Endometrial microvascular endothelial cells (primary cell): Measurements from ENCODE around the gene UBE2E2. TPM values are rescaled to one million over a fixed set of nuclear protein-coding genes. Genes with fewer than 3 reads are reported as not detected.
"Not testable (repeated sequence)": the region's sequence is repeated elsewhere in the genome, so short reads cannot be mapped to it uniquely, and the experiment has no call there.

Experiments
- in situ Hi-C: cut with HindIII; loops from 2 replicates; pipeline ENCODE4 v1.10.0; 2017; ENCODE audit warnings: low sequenced_read_pairs, low pct_unique_long_range_greater_than_20kb; ENCODE audit errors: inconsistent ontology term
- total RNA-seq: library from RNA; depleted of rRNA; stranded (reverse); fragments of >200 nt; gene quantifications from one replicate; pipeline ENCODE4 v1.2.3, GENCODE V29; 2015; ENCODE audit errors: inconsistent ontology term

Gene UBE2E2
- 11.2 TPM for total RNA-seq

DNA sequence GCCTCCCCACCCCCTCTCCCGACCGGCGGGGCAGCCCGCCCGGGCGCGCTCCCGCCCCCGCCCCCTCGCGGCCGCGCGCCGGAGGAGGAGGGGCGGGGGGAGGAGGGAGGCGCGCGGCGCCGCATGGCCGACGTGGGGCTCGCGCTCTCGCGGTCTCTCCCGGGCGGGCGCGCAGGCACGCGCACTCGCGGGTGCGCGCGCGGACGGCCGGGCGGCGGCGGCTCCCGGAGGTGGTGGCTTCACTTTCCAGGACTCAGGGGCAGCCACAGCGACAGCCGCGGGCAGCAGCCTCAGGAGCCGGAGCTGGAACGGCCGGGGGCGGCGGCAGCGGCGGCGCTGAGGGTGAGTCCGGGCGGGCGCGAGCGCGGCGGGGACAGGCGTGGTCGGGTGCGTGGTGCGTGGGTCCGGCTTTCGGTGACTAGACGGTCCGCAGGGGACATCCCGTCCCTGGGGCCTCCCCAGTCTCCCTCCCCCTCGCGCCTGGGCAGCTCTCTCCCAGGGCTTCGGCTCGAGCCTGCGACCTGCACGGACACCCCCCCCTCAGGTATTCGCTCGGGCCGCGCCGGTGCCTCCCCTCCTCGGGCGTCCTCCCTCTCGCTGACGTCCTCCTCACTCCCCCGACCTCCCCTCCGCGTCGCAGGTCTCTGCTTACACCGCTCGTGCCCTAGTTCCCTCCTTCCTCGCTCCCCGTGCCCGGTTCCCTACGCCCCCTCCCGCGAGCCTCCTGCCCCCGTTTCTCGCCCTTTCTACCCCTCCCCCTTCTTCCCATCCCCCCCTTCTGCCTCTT lies at the start of gene UBE2E2:
UBE2E2 (plus strand) TSS at position 407 of the 787 bp plus-strand sequence.
- in situ Hi-C loops, result no loop called here

DNA sequence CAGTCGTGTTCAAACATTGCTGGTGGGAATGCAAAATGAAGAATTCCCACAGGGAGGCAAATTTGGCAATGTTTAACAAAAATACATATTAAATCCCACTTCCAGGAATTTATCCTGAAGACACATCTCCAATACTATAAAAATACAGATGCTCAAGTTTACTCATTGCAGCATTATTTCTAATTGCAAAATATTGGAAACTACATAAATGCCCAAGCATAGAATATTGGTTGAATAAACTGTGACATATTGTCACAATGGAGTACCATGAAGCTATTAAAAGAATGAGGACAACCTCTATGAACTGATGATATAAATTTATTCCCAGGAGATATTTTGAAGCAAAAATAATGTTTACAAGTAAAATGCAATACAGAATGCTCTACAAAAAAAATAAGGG lies 49.7 kb upstream of the UBE2E2 start:
- in situ Hi-C loops, result no loop called here

DNA sequence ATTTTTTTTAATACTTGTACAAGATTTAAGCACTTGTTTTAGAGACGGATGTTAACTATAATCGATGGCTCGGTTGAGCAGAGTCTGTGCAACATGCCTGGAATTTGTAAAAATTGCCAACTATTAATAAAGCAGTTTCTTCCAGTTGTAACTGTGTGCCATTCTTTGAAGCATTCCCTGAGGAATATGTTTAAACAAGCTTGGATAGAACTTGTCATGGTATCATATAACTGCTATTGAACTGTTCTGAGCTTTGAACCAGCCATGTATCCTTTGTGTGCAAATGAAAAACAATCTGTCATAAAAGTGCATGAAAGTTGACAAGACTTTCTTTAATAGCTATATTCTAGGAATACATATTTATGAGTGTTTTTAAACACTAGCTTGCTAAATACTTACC lies 45.8 kb upstream of the UBE2E2 start:
- in situ Hi-C loops, result no loop called here

DNA sequence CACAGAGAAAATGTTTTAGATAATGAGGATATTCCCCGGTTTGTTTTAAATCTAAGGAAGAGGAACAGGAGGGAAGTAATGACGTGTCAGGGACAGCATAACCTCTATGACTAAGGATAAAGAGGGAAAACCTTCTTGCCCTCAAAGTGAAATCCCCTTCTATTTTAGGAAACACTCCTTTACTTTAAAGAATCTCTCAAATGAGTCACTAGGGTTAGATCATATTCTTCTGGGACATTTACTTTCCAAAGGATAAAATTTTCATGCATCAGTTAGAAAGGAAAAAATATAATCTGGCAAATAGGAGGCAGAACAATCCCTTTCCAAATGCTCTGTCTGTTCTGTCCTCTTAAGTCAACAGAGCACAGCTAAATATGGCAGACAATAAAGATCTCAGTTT lies 43.2 kb upstream of the UBE2E2 start:
- in situ Hi-C loops, result no loop called here

DNA sequence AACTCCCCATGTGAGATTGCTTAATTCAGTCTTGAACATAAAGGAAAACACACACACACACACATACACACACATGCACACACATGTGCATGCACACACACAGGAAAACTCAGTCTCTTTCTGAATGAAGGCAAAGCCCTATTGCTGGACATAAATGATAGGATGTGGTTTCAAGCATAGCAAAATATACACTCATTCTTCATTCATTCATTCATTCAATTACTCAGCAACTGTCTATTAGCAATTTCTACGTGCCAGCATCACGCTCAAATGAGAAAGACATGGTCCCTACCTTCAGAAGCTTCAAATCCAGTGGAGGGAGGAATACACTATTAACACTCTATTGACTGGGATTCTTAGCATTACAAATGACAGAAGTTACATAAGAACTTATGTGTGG lies 41.8 kb upstream of the UBE2E2 start:
- in situ Hi-C loops, result no loop called here

DNA sequence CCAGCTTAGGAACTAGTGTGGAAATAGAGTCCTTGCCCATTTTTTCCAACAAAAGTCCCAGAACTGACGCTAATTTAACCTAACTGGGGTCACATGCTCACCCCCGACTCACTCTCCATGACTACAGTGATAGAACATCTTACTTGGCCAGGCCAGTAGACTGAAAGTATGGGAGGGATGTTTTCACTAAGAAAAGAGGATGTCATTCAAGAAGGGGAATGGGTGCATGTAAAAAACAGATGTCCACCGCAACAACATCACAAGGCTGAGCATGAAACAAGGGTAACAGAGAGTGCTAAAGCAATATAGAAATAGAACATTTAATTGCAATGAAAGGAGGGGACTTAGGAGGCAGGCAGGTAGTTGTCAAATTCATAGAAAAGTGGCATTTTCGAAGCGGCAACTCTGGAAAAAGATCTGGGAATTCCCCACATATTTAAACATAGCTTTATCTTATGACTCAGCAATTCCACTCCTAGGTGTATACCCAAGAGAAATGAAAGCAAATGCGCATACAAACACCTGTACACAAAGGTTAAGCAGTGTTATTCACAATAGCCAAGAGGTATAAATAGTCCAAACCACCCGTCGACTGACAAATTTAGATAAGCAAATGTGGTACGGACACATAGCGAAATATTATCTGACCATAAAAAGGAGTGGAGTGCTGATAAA lies 41.1 kb upstream of the UBE2E2 start:
- in situ Hi-C loops, result no loop called here

DNA sequence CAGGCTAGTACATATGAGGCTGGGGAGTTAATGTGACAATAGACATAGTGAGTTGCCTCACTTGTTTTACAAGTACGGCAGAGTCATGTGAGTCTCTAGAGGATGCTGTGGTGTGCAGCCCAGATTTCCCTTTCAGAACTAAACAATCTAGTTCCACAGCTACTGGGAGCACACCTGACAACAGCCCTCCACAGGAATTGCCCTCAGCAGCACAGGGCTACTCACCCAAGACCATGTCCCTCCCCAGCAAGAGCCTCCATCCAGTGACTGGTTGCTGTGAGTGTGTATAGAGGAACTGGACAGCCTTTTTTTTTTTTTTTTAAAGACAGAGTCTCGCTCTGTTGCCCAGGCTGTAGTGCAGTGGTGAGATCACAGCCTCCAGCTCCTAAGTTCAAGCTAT lies 40.2 kb upstream of the UBE2E2 start:
- in situ Hi-C loops, result no loop called here

DNA sequence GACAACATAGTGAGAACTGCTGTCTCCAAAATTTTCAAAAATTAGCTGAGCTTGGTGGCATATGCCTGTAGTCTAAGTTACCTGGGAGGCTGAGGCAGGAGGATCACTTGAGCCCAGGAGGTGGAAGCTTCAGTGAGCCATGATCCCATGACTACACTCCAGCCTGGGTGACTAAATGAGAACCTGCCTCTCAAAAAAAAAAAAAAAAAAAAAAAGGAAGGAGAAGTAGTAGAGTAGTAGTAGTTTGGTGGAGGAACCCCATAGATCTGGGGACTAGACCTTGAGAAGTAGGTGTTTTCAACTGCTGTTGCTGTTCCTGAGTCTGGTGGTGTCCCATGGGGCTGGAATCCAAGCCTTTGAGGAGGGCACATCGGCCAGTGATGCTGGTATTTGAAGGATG lies 38.4 kb upstream of the UBE2E2 start:
- in situ Hi-C loops, result no loop called here

DNA sequence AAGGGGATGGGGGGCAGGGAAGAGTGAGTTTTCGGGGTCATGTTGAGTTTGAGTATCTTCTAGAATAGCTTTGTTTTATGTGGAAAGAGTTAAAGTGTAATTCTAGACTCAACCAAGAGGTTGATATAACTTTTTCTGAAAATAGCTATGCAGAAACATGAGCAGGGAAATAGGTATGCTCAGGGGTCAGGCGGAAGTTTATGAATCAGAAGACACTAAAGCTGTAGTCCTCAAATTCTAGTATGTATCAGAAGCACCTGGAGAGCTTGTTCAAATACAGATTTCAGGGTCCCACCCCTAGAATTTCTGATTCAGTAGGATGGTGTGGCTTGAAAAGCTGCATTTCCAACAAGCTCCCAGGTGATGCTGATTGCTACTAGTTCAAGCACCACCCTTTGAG lies 37.6 kb upstream of the UBE2E2 start:
- in situ Hi-C loops, result no loop called here

DNA sequence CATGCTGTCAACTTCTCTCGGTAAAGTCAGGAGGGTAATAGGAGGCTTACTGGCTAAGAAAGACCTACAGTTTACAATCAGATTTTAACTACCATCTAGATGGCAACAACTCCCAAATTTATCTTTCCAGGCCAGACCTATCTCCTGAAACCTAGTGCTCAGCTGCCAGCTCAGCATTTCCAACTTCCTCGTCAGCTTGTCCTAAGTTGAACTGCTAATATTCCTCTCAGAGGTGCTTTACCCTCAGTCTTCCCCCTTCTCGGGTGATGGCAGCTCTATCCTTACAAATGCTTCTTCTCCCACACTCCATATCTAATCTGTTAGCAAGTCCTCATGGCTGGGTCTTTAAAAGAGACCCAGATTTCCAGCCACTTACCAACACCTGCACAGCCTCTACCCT lies 36.9 kb upstream of the UBE2E2 start:
- in situ Hi-C loops, result no loop called here

DNA sequence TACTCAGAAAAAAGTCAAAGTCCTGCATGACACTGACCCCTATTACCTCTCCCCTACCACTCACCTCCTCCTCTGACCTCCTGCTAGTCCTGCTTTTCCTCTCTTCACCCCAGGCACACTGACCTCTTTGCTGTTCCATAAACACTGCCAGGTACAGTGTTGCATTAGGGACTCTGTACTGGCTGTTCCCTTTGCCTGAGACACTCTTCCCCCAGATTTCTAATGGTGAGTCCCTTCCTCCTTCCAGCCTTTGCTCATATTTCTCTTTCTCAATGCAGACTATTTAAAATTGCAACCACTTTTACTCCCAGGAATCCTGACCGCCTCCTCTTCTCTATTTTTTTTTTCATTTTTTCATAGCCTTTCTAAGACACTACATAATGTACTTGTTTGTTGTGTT lies 36.3 kb upstream of the UBE2E2 start:
- in situ Hi-C loops, result no loop called here

DNA sequence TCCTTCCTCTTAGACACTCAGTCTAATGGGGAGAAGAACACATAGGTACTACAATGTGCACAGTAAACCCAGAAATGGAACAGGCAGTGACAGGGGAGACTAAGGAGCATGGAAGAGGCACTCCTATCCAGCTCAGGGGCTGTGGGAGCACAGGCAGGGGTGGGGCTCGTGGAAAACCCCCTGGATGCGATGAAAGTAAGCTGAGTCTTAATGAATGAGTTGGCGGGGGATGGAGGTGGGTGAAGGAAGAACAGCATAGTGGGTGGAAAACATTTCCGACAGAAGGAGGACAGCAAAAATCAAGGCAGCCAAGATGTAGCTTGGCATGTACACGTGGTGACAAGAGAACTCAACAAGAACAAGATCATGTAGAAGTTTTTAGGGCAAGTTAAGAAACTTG lies 33.6 kb upstream of the UBE2E2 start:
- in situ Hi-C loops, result no loop called here

DNA sequence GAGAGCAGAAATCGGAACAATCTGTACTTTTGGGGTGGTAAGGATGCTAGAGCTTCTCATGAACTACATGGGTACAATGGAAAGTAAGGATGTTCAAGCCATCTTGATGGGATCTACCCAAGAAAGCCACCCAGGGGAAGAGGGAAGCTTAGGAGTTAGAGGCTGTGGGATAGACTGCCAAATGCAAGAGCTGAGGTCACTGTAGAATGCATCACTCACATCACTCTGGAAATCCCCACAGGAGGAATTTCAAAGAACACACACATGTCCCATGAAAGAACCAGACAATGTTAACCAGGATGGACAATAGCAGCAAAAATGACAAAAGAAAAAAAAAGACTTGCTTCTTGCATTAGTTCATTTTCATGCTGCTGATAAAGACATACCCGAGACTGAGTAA lies 32.8 kb upstream of the UBE2E2 start:
- in situ Hi-C loops, result no loop called here

DNA sequence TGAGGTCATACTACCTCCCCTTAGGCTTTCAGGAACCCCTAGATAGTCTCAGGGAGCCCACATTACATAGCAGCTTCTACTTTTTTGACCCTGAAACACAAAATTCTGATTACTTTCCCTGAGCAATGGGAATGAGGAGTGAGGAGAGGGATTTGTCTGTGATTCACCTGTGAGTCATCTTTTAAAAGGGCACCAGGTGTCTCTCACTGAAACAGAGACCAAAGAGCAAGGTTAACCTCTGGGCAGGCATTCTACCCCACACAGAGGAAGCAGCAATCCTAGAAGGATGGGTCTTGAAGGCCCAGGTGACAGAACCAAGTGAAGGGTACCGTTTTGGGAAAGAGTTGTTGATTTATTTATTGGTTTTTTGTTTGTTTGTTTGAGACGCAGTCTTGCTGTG lies 31.1 kb upstream of the UBE2E2 start:
- in situ Hi-C loops, result no loop called here

DNA sequence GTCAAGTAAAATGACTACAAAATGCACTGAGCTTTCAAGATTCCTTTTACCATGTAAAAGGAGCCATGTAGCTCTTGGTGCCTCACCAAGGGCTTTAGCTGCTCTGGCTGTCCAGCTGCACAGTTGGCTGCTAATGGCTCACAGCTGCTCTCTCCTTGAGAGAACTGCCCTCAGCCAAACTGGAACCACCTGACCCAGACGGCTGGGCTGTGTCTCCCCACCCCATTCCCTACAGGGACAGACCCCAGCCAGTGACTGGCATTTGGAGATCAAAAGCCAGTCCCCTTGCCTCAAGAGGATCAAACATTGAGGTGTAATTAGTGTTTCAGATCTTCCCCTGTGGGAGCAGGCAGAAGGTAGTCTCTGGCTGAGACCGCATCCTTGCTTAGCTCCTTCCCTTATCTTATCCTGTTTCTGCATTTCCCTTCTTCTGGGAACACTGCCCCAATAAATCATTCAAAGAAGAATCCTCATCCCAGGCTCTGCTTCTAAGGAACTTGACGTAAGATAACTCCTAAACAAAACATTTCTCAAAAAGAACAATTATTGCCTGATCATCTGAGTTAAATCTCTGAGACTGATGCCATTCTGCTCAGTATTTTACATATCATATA lies 28.6 kb upstream of the UBE2E2 start:
- in situ Hi-C loops, result no loop called here

DNA sequence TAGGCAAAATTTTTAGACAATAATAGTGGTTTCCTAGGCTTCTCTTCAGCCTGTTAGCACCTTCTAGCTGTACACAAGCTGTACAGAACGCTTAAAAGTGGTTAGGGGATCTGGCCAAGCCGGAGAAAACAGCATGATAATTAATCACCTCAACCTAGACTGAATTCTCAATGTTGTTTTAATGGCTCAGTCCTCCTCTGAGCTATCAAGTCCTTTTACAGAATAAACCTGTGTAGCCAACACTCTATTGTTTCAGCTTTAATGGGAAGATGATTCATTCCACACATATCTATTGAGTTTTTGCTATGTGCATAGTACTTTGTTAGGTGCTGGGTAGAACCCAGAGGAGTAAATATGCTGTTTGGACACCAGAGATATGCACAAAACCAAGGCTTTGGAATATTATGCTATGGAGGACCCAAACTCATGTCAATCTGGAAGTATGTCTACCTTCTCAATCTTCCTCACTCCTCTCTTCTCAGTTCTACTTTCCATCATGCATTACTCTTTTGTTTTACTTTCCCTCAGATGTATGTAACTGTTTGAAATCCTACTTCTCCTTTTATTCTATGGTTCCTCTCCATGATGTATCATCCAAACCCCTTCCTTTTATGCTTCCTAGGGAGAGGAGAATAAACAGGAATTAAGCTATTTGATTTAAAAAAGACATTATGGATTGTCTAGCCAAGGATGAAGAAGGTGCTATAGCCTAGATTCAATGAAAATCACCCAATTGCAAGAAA lies 27.6 kb upstream of the UBE2E2 start:
- in situ Hi-C loops, result no loop called here

DNA sequence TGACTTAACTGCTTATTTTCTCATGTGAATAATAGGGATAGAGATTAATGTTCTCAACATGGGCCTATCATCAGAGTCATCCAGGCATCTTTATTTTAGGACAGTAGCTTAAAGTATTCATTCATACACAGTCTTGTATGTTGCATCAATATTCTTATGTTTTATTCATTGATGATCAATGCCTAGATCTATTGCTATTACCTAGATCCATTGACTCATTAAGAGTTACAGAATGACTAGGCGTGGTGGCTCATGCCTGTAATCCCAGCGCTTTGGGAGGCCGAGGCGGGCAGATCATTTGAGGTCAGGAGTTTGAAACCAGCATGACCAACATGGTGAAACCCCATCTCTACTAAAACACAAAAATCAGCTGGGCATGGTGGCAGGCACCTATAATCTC lies 26.3 kb upstream of the UBE2E2 start:
- in situ Hi-C loops, result not testable (repeated sequence)

DNA sequence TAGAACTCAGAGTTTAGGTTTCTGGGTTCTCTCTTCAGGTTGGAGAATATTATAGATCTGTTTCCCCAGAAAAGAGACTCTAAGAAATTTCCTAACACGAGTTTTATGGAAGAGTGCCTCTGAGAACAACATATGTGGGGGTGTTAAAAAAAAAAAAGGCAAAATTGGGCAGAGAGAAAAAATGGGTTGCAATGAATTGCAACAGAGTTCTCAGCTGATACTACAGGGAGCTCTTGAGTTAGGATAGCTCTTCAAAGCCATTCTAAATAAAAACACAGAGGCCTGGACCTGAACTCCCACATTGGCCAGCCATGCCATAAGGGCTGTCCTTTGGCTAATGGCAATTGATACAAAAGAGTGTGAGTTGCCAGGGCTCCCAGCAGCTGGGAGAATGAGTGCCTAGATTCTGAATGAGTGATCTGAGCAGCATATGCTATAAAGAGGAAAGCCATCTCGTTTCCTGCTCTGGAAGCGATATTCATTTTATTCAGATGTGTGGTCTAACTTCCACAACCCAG lies 20.1 kb upstream of the UBE2E2 start:
- in situ Hi-C loops, result no loop called here

DNA sequence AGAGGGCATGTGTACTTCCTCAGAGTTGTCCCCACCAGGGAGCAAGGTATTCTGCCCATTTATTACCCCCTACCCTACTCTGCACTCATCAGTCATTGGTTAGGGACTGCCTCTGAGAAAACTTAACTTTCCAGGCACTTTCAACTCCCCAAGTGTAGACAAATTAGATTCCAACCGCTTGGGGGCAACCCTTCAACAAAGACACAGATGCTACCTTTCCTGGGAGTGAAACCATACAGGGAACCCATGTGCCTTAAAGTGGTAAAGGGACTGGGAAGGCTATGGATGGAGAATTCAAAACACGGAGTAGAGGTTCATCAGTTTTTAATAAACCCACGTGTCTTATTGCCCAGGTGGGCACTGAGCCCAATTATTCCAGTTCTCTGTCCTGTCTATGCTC lies 19.4 kb upstream of the UBE2E2 start:
- in situ Hi-C loops, result no loop called here
